Activated CD4-positive, alpha-beta T cell treated with anti-CD3 and anti-CD28 coated beads, Interleukin-2, amount 50 U/mL, for 4 hours (primary cell): ENCODE measurements around the gene STRAP.
"Not testable (repeated sequence)": the region's sequence is repeated elsewhere in the genome, so short reads cannot be mapped to it uniquely, and the experiment has no call there.

Experiments used
- DNase-seq, 2 experiments: peaks; one replicate each; pipeline ENCODE4 v3.0.0-alpha.2; 2020

The STRAP gene

GRCh38 chr12:15928870-15929571, 46.8 kb downstream of the STRAP start:
- no peak for DNase-seq

GRCh38 chr12:15931590-15932053, 49.4 kb downstream of the STRAP start:
- no peak for DNase-seq

GRCh38 chr12:15932327-15932726, 50.1 kb downstream of the STRAP start:
- no peak for DNase-seq

GRCh38 chr12:15932971-15933370, 50.8 kb downstream of the STRAP start:
- DNase-seq: no peak

- DNase-seq: no peak
Observed at GRCh38 chr12:15933751-15934150, 51.6 kb downstream of the STRAP start.

- DNase-seq: no peak
Observed at GRCh38 chr12:15936751-15937150, 54.6 kb downstream of the STRAP start.

DNA sequence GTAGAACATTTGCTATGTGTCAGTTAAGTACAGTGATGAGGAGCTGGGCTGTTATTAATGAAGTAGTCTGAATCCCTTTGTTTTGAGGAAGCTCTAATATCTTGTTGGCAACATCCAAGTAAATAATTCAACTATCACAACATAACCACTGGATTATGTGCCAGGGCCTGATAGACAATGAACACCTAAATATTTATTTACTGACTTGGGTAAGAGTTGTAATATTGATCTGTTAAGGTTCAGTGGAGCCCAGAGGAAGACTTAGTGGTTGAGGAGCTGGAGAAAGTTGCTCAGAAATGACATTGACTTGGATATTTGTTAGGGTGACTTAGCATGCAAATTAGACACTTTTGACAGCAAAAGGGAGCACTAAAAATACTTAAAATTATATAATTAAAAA, 55.7 kb downstream of the STRAP start:
- DNase-seq: no peak

DNA sequence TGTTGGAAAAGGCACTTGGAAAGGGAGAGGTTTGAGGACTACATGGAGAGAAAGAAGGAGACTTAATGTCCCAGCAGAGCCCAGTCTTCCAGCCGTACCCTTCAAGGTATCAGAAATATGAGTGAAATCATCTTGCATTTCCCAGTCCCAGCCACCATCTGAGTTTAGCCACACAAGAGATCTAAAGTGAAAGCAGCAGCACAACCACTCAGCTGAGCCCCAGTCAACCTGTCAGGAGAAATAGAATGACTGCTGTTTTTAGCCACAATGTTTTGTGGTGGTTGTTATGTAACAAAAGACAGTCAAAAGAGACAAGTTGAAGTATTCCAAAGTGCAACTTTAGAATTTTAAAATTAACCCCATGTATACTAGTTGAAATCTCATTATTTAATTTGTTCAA, 56.9 kb downstream of the STRAP start:
- no peak for DNase-seq

DNA sequence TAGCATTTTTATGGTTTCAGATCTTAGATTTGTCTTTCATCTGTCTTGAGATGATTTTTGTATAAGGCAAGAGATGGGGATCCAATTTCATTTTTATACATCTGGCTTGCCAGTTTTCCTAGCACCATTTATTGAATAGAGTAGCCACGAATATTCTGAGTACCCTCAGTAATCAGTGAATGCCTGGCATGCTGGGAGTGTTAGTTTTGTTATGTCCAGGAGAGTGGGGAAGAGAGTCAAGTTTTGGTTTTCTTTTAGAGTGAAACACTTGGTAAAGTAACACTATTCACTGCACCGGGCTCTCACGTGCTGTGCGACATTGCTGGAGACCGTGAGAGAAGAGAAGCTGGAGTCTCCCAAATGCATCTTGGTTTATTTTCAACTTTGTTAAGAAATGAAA, 60.3 kb downstream of the STRAP start:
- DNase-seq: no peak

GRCh38 chr12:15943519-15943918, 61.3 kb downstream of the STRAP start:
- not testable (repeated sequence) for DNase-seq

GRCh38 chr12:15948461-15948860, 66.3 kb downstream of the STRAP start:
- not testable (repeated sequence) for DNase-seq
